Gastroesophageal sphincter (tissue), 4 donors: Measurements from ENCODE around the gene CSNK2A2. TPM values are rescaled to one million over a fixed set of nuclear protein-coding genes. Genes with fewer than 3 reads are reported as not detected.

Source experiments
- ATAC-seq: fragments of 150-250 bp; one replicate; pipeline ENCODE4 v1.9.1; 2016; ENCODE audit warnings: mild to moderate bottlenecking, moderate library complexity
- H3K27ac ChIP-seq, 4 donors: fragments of 200-600 bp; sonication (generic) in 3 of 4; 1 replicate in 3 of 4; 2 replicates in 1 of 4; pipeline ENCODE4 v1.5.1; 2016 to 2019
- H3K27me3 ChIP-seq: fragments of 200-600 bp; sonication (generic); one replicate; pipeline ENCODE4 v1.5.1; 2019
- H3K36me3 ChIP-seq, 2 donors: fragments of 200-600 bp; sonication (generic); one replicate each; pipeline ENCODE4 v1.5.1; 2019; ENCODE audit warnings: control low read depth in 1 of 2
- H3K4me1 ChIP-seq, 3 donors: fragments of 200-600 bp; sonication (generic); 1 replicate in 2 of 3; 2 replicates in 1 of 3; pipeline ENCODE4 v1.5.1; 2016 to 2019; ENCODE audit warnings: control low read depth in 2 of 3
- H3K4me3 ChIP-seq, 2 donors: fragments of 200-600 bp; sonication (generic); one replicate each; pipeline ENCODE4 v1.5.1; 2019; ENCODE audit warnings: mild to moderate bottlenecking in 1 of 2, moderate library complexity in 1 of 2
- H3K9me3 ChIP-seq, 3 donors: fragments of 200-600 bp; sonication (generic); one replicate each; pipeline ENCODE4 v1.5.1; 2017 to 2019; ENCODE audit warnings: control low read depth in 2 of 3
- CTCF ChIP-seq, 4 experiments: fragments of 200-600 bp in 2 of 4; fragments of 450-650 bp in 2 of 4; sonication (generic) in 1 of 4; IDR thresholded peaks; one replicate each; pipeline ENCODE4 v1.5.1; 2017 to 2019; ENCODE audit warnings: antibody characterized with exemption in 4 of 4, mild to moderate bottlenecking in 2 of 4, moderate library complexity in 2 of 4
- EP300 ChIP-seq: sonication (generic); formaldehyde crosslinking; IDR thresholded peaks from one replicate; pipeline ENCODE4 v1.6.1; 2017; ENCODE audit warnings: antibody characterized with exemption, mild to moderate bottlenecking
- POLR2A ChIP-seq, 2 donors: fragments of 450-650 bp; IDR thresholded peaks; one replicate each; pipeline ENCODE4 v1.6.1; 2017; ENCODE audit warnings: antibody characterized with exemption in 2 of 2, mild to moderate bottlenecking in 2 of 2, moderate library complexity in 1 of 2
- POLR2AphosphoS5 ChIP-seq: sonication (generic); formaldehyde crosslinking; IDR thresholded peaks from one replicate; pipeline ENCODE4 v1.6.1; 2017; ENCODE audit warnings: antibody characterized with exemption
- WGBS, 2 donors: methylation state at CpG; one replicate each; pipeline ENCODE4 v1.1.5; 2018; ENCODE audit warnings: low coverage in 1 of 2; 5-methylcytosine and 5-hydroxymethylcytosine counted together
- total RNA-seq, 4 donors: library from RNA; depleted of rRNA; stranded (reverse); fragments of >200 nt; gene quantifications; one replicate each; pipeline ENCODE4 v1.1.0, GENCODE V29; 2016

The CSNK2A2 gene
- total RNA-seq, 4 donors from 2014 or later, result 34.3 to 54.4 (median 39.0) TPM

GRCh38 chr16:58222532-58223316, 24.8 kb upstream of the CSNK2A2 start:
- WGBS, 2 donors, result 69 to 72% methylated on average over 3 to 7 of the region's 7 CpGs
- Histone ChIP-seq H3K4me1 (no peaks in the 10 kb centered on the region), H3K4me3 (no peak overlapping the region), H3K27me3 (peaks cover 11% of the 10 kb centered on the region), H3K9me3 (no peaks in the 10 kb centered on the region), H3K36me3 (no peaks in the 10 kb centered on the region), H3K27ac (no peak overlapping the region)
- no peak for ATAC-seq
- TF ChIP-seq POLR2AphosphoS5 (no peak), POLR2A (IDR thresholded peaks at IDR 0.05) (no peak), CTCF (IDR thresholded peaks at IDR 0.05) (no peak), EP300 (no peak)

DNA sequence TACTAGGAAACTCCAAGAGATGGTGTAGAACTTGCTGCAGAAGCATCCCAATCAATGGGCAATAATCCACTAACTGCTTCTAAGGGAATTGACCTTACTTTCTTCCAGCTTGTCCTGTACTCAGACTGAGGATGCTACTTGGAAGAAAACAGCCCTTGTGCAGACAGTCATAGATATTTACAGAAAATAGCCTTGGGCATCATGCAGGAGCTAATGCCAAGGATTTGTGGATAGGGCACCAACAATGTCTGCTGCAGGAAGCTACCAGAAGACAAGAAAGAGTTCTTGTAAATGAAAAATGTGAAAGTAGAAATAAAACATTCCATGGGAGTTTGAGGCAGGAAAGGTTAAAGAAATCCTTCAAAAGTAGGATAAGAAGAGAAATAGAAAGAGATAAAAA, 21.5 kb upstream of the CSNK2A2 start:
- H3K36me3 ChIP-seq, result no peaks in the 10 kb centered on the region
- no peak overlapping the region for H3K27ac ChIP-seq
- ATAC-seq, result no peak
- TF ChIP-seq POLR2AphosphoS5 (no peak), EP300 (no peak), CTCF (IDR thresholded peaks at IDR 0.05) (no peak), POLR2A (IDR thresholded peaks at IDR 0.05) (no peak)
- H3K9me3 ChIP-seq, result peaks cover 0 to 4% (median 0%) of the 10 kb centered on the region in 3 donors
- H3K27me3 ChIP-seq, result peaks cover 18% of the 10 kb centered on the region
- H3K4me3 ChIP-seq, result no peak overlapping the region
- no peaks in the 10 kb centered on the region for H3K4me1 ChIP-seq

DNA sequence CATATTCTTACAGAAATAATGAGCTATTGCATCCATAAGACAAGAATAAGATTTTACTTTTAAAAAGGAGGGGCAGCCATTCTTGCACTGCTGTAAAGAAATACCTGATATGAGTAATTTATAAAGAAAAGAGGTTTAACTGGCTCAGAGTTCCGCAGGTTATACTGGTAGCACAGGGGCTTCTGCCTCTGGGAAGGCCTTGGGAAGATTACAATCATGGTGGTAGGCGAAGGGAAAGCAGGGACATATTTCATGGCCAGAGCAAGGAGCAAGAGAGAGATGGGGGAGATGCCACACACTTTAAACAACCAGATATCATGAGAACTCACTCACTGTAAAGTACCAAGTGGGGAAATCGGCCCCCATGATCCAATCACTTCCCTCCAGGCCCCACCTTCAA, 20.9 kb upstream of the CSNK2A2 start:
- 31 to 46% methylated on average over 3 of the region's 3 CpGs for WGBS, 2 donors
- ATAC-seq, result no peak
- Histone ChIP-seq H3K36me3 (no peaks in the 10 kb centered on the region), H3K27me3 (peaks cover 18% of the 10 kb centered on the region), H3K27ac (no peak overlapping the region), H3K4me1 (no peaks in the 10 kb centered on the region), H3K4me3 (no peak overlapping the region), H3K9me3 (peaks cover 0 to 4% (median 0%) of the 10 kb centered on the region in 3 donors)
- TF ChIP-seq POLR2A (IDR thresholded peaks at IDR 0.05), result no peak
- no peak for TF ChIP-seq CTCF (IDR thresholded peaks at IDR 0.05)
- TF ChIP-seq EP300, result no peak
- TF ChIP-seq POLR2AphosphoS5, result no peak

DNA sequence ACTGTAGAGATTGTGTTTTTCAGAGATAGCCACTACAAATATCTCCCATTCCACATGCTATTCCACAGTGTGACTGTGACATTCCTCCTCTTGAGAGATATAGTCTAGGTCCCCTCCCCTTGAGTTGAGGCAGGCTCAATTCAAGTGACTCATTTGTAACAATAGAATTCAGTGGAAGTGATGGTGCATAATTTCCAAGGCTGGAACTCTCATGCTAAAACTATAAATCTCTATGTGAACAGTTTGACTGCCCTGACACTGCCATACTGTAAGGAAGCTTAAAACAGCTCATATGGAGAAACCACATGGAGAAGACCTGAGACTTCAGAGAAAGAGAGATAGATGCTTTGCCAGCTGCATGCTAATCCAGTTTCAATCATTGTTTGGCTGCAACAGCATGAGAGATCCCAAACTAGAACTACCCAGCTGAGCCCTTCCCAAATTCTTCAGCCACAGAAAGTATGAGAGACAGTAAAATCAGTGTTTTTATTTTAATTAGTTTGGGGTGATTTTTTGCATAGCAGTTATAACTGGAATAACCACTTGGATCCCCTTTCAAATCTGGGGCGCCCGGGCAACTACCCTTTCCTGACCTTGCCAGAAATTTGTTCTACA, 19.5 kb upstream of the CSNK2A2 start:
- TF ChIP-seq POLR2AphosphoS5 (no peak), CTCF (IDR thresholded peaks at IDR 0.05) (no peak), EP300 (no peak), POLR2A (IDR thresholded peaks at IDR 0.05) (no peak)
- H3K4me3 ChIP-seq, result no peak overlapping the region
- H3K4me1 ChIP-seq, result no peaks in the 10 kb centered on the region
- H3K27me3 ChIP-seq, result peaks cover 18% of the 10 kb centered on the region
- peaks cover 0 to 4% (median 0%) of the 10 kb centered on the region in 3 donors for H3K9me3 ChIP-seq
- WGBS, 2 donors, result 0 to 33% methylated on average over 1 to 2 of the region's 2 CpGs
- no peaks in the 10 kb centered on the region for H3K36me3 ChIP-seq
- no peak overlapping the region for H3K27ac ChIP-seq
- no peak for ATAC-seq
